Lung (tissue), 12 donors: Measurements from ENCODE around the gene KCNJ14. TPM values are rescaled to one million over a fixed set of nuclear protein-coding genes. Genes with fewer than 3 reads are reported as not detected.

Experiments used
- ATAC-seq: fragments of 200-7000 bp; cut with Tn5 transposase; one replicate; pipeline ENCODE4 v1.9.1; 2020; ENCODE audit warnings: moderate number of reproducible peaks; ENCODE audit not compliant: insufficient read depth, low FRiP score
- DNase-seq, 3 donors: peaks; one replicate each; pipeline ENCODE4 v3.0.0-alpha.2; 2013 to 2017
- H3K27ac ChIP-seq, 2 donors: one replicate each; pipeline ENCODE4 v1.5.1; 2013; ENCODE audit warnings: mild to moderate bottlenecking in 2 of 2, moderate library complexity in 2 of 2, control low read depth in 1 of 2, inconsistent platforms in 1 of 2, low read depth in 1 of 2, low read length in 1 of 2
- H3K27me3 ChIP-seq, 3 donors: one replicate each; pipeline ENCODE4 v1.5.1; 2013; ENCODE audit warnings: low read length in 2 of 3; ENCODE audit not compliant: control insufficient read depth in 3 of 3, insufficient read depth in 3 of 3
- H3K36me3 ChIP-seq, 4 donors: one replicate each; pipeline ENCODE4 v1.5.1; 2013; ENCODE audit warnings: low read length in 4 of 4, mild to moderate bottlenecking in 1 of 4, moderate library complexity in 1 of 4; ENCODE audit not compliant: control insufficient read depth in 4 of 4, insufficient read depth in 4 of 4
- H3K4me1 ChIP-seq, 5 donors: one replicate each; pipeline ENCODE4 v1.5.1; 2013; ENCODE audit warnings: low read length in 5 of 5, mild to moderate bottlenecking in 2 of 5, moderate library complexity in 1 of 5; ENCODE audit not compliant: control insufficient read depth in 5 of 5, insufficient read depth in 5 of 5
- H3K4me3 ChIP-seq: one replicate; pipeline ENCODE4 v1.5.1; 2013; ENCODE audit warnings: mild to moderate bottlenecking, control low read depth, moderate library complexity
- H3K9ac ChIP-seq, 2 donors: one replicate each; pipeline ENCODE4 v1.5.1; 2013; ENCODE audit warnings: low read length in 2 of 2, control low read depth in 1 of 2; ENCODE audit not compliant: insufficient read depth in 1 of 2
- H3K9me3 ChIP-seq, 4 donors: one replicate each; pipeline ENCODE4 v1.5.1; 2013; ENCODE audit warnings: low read length in 3 of 4, mild to moderate bottlenecking in 1 of 4, moderate library complexity in 1 of 4; ENCODE audit not compliant: control insufficient read depth in 4 of 4, insufficient read depth in 3 of 4
- CTCF ChIP-seq: IDR thresholded peaks from 2 replicates; pipeline ENCODE4 v1.5.1; 2012; ENCODE audit warnings: mild to moderate bottlenecking; ENCODE audit errors: control extremely low read depth, extremely low read depth
- WGBS, 2 donors: extraction: QIAGEN DNeasy Blood & Tissue Kit; methylation state at CpG; one replicate each; pipeline ENCODE4 v1.1.7; 2013; 5-methylcytosine and 5-hydroxymethylcytosine counted together
- polyA plus RNA-seq, 2 donors: library from polyadenylated mRNA; stranded (reverse); fragments of 200-250 nt; gene quantifications; one replicate each; pipeline ENCODE4 v1.2.1, GENCODE V29; 2013
- total RNA-seq, 2 donors: library from RNA; depleted of rRNA in 1 of 2; stranded (reverse); fragments of >200 nt in 1 of 2; gene quantifications; one replicate each; pipeline ENCODE4 v1.2.1, GENCODE V29; 2014 to 2021
- donor health status: control.
- donor health status: control.
- donor health status: Bipolar disorder and iron deficiency.
- donor health status: healthy.
- donor health status: DM: yes; HTN: yes; CAD: no.

Gene KCNJ14
- total and polyA plus RNA-seq, 4 donors = 0.21 to 0.83 (median 0.59) TPM

GRCh38 chr19:48448563-48448962 lies 6.8 kb upstream of the KCNJ14 start:
- ATAC-seq (no peak), DNase-seq (no peak)
- H3K36me3 ChIP-seq = peaks cover 17 to 38% (median 28%) of the 10 kb centered on the region in 4 donors
- no peaks in the 10 kb centered on the region for H3K9me3 ChIP-seq
- H3K27me3 ChIP-seq = peaks cover 0 to 4% (median 3%) of the 10 kb centered on the region in 3 donors
- TF ChIP-seq CTCF = no peak
- H3K9ac ChIP-seq = no peak overlapping the region
- H3K27ac ChIP-seq = no peak overlapping the region
- peaks cover 0 to 18% (median 9%) of the 10 kb centered on the region in 5 donors for H3K4me1 ChIP-seq
- no peak overlapping the region for H3K4me3 ChIP-seq
- WGBS, 2 donors = 94 to 95% methylated on average over 4 of the region's 4 CpGs

- Histone ChIP-seq H3K27ac (no peak overlapping the region), H3K4me1 (peaks cover 0 to 6% (median 0%) of the 10 kb centered on the region in 5 donors), H3K36me3 (peaks cover 19 to 49% (median 28%) of the 10 kb centered on the region in 4 donors), H3K4me3 (no peak overlapping the region), H3K9ac (no peak overlapping the region), H3K9me3 (no peaks in the 10 kb centered on the region), H3K27me3 (no peaks in the 10 kb centered on the region)
- no peak for TF ChIP-seq CTCF
- WGBS, 2 donors = 95 to 96% methylated on average over 22 to 23 of the region's 23 CpGs
- DNase-seq (no peak), ATAC-seq (no peak)
Observed at GRCh38 chr19:48450441-48450840, 4.9 kb upstream of the KCNJ14 start.

- H3K27me3 ChIP-seq = no peaks in the 10 kb centered on the region
- no peaks in the 10 kb centered on the region for H3K9me3 ChIP-seq
- TF ChIP-seq CTCF = no peak
- ATAC-seq (no peak), DNase-seq (no peak)
- H3K4me3 ChIP-seq = no peak overlapping the region
- no peak overlapping the region for H3K9ac ChIP-seq
- 96 to 97% methylated on average over 12 to 15 of the region's 15 CpGs for WGBS, 2 donors
- peaks cover 19 to 53% (median 30%) of the 10 kb centered on the region in 4 donors for H3K36me3 ChIP-seq
- no peak overlapping the region for H3K27ac ChIP-seq
- peaks cover 0 to 6% (median 0%) of the 10 kb centered on the region in 5 donors for H3K4me1 ChIP-seq
Observed at GRCh38 chr19:48450863-48451262, 4.5 kb upstream of the KCNJ14 start.

- peaks cover 0 to under 1% (median 0%) of the 10 kb centered on the region in 5 donors for H3K4me1 ChIP-seq
- H3K9ac ChIP-seq = no peak overlapping the region
- DNase-seq = no peak
- 91 to 92% methylated on average over 12 of the region's 12 CpGs for WGBS, 2 donors
- TF ChIP-seq CTCF = no peak
- no peaks in the 10 kb centered on the region for H3K27me3 ChIP-seq
- no peak overlapping the region for H3K27ac ChIP-seq
- H3K36me3 ChIP-seq = peaks cover 19 to 60% (median 32%) of the 10 kb centered on the region in 4 donors
- H3K9me3 ChIP-seq = no peaks in the 10 kb centered on the region
- no peak overlapping the region for H3K4me3 ChIP-seq
- no peak for ATAC-seq
Observed at GRCh38 chr19:48451624-48452023, 3.8 kb upstream of the KCNJ14 start.
